WTC11 (cell line): Measurements from ENCODE around the gene VAC14.

Source experiments
- ATF1 ChIP-seq: sonication (generic); formaldehyde crosslinking; IDR thresholded peaks from 2 replicates; pipeline ENCODE4 v1.8.1; 2023; ENCODE audit warnings: mild to moderate bottlenecking, moderate library complexity, missing genetic modification reagents
- CBFB ChIP-seq: sonication (generic); formaldehyde crosslinking; IDR thresholded peaks from 2 replicates; pipeline ENCODE4 v1.8.1; 2022; ENCODE audit warnings: mild to moderate bottlenecking, low read depth, missing genetic modification reagents
- CREB1 ChIP-seq: sonication (generic); formaldehyde crosslinking; IDR thresholded peaks from 2 replicates; pipeline ENCODE4 v1.8.0; 2023; ENCODE audit warnings: mild to moderate bottlenecking, missing genetic modification reagents
- EMX1 ChIP-seq: fragments of 250-450 bp; sonication (Bioruptor Pico); IDR thresholded peaks from 2 replicates; pipeline ENCODE4 v1.8.0; 2021; ENCODE audit warnings: mild to moderate bottlenecking
- ETV6 ChIP-seq: sonication (generic); formaldehyde crosslinking; IDR thresholded peaks from 2 replicates; pipeline ENCODE4 v1.8.1; 2022; ENCODE audit warnings: mild to moderate bottlenecking, missing genetic modification reagents
- IRF1 ChIP-seq: sonication (generic); formaldehyde crosslinking; IDR thresholded peaks from 2 replicates; pipeline ENCODE4 v1.8.0; 2023; ENCODE audit warnings: missing genetic modification reagents
- NR3C1 ChIP-seq: sonication (generic); formaldehyde crosslinking; conservative IDR thresholded peaks from 2 replicates; pipeline ENCODE4 v1.8.1; 2023; ENCODE audit warnings: low read depth, mild to moderate bottlenecking, missing genetic modification reagents
- PRDM15 ChIP-seq: sonication (generic); formaldehyde crosslinking; IDR thresholded peaks from 2 replicates; pipeline ENCODE4 v1.8.0; 2022; ENCODE audit warnings: missing genetic modification reagents
- SMAD3 ChIP-seq: sonication (generic); formaldehyde crosslinking; IDR thresholded peaks from 2 replicates; pipeline ENCODE4 v1.8.0; 2022; ENCODE audit warnings: missing genetic modification reagents, mild to moderate bottlenecking, borderline replicate concordance
- USF2 ChIP-seq: sonication (generic); formaldehyde crosslinking; IDR thresholded peaks from 2 replicates; pipeline ENCODE4 v1.8.1; 2023; ENCODE audit warnings: mild to moderate bottlenecking, missing genetic modification reagents, moderate library complexity
- ZNF423 ChIP-seq: fragments of 250-450 bp; sonication (Bioruptor Pico); IDR thresholded peaks from 2 replicates; pipeline ENCODE4 v2.1.2; 2022; ENCODE audit warnings: mild to moderate bottlenecking, moderate library complexity
- TF ChIP-seq, protein P1 (sequence below): fragments of 200-600 bp; IDR thresholded peaks from 2 replicates; pipeline ENCODE4 v1.8.0; 2022; ENCODE audit warnings: antibody characterized with exemption
- TF ChIP-seq, protein P2 (sequence below): sonication (generic); formaldehyde crosslinking; IDR thresholded peaks from 2 replicates; pipeline ENCODE4 v1.8.0; 2023; ENCODE audit warnings: mild to moderate bottlenecking, missing genetic modification reagents

DNA sequence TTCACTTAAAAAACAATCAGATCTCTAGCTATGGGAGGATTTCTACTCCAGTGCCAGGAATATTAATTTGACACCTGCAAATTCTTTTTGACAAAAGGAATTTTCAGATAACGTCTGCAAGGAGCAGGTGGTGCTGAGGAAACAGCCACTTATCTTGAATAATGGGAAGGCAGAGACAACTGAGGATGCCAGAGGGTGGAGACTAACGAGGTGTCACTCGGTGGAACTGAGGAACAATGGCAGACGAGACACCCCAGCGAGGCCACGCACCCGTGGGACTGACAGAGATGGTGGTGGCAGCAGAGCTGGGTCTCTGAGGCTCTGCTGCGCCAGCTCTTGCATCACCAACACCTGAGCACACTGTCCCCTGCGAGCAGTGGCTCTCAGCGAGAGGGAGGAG lies 42.2 kb downstream of the VAC14 start:
- TF ChIP-seq, protein P1, sequence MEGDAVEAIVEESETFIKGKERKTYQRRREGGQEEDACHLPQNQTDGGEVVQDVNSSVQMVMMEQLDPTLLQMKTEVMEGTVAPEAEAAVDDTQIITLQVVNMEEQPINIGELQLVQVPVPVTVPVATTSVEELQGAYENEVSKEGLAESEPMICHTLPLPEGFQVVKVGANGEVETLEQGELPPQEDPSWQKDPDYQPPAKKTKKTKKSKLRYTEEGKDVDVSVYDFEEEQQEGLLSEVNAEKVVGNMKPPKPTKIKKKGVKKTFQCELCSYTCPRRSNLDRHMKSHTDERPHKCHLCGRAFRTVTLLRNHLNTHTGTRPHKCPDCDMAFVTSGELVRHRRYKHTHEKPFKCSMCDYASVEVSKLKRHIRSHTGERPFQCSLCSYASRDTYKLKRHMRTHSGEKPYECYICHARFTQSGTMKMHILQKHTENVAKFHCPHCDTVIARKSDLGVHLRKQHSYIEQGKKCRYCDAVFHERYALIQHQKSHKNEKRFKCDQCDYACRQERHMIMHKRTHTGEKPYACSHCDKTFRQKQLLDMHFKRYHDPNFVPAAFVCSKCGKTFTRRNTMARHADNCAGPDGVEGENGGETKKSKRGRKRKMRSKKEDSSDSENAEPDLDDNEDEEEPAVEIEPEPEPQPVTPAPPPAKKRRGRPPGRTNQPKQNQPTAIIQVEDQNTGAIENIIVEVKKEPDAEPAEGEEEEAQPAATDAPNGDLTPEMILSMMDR, result no peak
- TF ChIP-seq NR3C1 (no peak), ZNF423 (CRISPR knock-in tag) (no peak), SMAD3 (CRISPR knock-in tag) (no peak), ETV6 (CRISPR knock-in tag) (no peak), CBFB (CRISPR knock-in tag) (no peak), ATF1 (CRISPR knock-in tag) (no peak), USF2 (CRISPR knock-in tag) (no peak), IRF1 (CRISPR knock-in tag) (no peak), EMX1 (CRISPR knock-in tag) (no peak), PRDM15 (CRISPR knock-in tag) (no peak), CREB1 (CRISPR knock-in tag) (no peak)
- TF ChIP-seq, protein P2, sequence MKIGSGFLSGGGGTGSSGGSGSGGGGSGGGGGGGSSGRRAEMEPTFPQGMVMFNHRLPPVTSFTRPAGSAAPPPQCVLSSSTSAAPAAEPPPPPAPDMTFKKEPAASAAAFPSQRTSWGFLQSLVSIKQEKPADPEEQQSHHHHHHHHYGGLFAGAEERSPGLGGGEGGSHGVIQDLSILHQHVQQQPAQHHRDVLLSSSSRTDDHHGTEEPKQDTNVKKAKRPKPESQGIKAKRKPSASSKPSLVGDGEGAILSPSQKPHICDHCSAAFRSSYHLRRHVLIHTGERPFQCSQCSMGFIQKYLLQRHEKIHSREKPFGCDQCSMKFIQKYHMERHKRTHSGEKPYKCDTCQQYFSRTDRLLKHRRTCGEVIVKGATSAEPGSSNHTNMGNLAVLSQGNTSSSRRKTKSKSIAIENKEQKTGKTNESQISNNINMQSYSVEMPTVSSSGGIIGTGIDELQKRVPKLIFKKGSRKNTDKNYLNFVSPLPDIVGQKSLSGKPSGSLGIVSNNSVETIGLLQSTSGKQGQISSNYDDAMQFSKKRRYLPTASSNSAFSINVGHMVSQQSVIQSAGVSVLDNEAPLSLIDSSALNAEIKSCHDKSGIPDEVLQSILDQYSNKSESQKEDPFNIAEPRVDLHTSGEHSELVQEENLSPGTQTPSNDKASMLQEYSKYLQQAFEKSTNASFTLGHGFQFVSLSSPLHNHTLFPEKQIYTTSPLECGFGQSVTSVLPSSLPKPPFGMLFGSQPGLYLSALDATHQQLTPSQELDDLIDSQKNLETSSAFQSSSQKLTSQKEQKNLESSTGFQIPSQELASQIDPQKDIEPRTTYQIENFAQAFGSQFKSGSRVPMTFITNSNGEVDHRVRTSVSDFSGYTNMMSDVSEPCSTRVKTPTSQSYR (CRISPR knock-in tag), result no peak
